Sigmoid colon (tissue), 3 donors: ENCODE results near the gene ADORA2A.

Source experiments
- CTCF ChIP-seq, 4 experiments: fragments of 450-650 bp in 3 of 4; fragments of 200-600 bp in 1 of 4; IDR thresholded peaks; one replicate each; pipeline ENCODE4 v1.5.1; 2016 to 2019; ENCODE audit warnings: antibody characterized with exemption in 4 of 4, mild to moderate bottlenecking in 3 of 4, moderate library complexity in 2 of 4
- POLR2A ChIP-seq, 2 donors: fragments of 450-650 bp; IDR thresholded peaks; one replicate each; pipeline ENCODE4 v1.6.1; 2016; ENCODE audit warnings: antibody characterized with exemption in 2 of 2, mild to moderate bottlenecking in 2 of 2, moderate library complexity in 2 of 2

GRCh38 chr22:24437091-24437490, 9.7 kb downstream of the ADORA2A start:
- TF ChIP-seq POLR2A (IDR thresholded peaks at IDR 0.05) (no peak), CTCF (IDR thresholded peaks at IDR 0.05) (no peak)
